GM12878 (cell line): ENCODE measurements around the gene ST7. TPM values are rescaled to one million over a fixed set of nuclear protein-coding genes. Genes with fewer than 3 reads are reported as not detected.

ENCODE experiments used
- E2F4 ChIP-seq: IDR thresholded peaks from 2 replicates; pipeline ENCODE4 v1.6.1; 2012; ENCODE audit warnings: low read depth, low read length, improper control_type of control experiment
- E2F8 ChIP-seq: fragments of 450-650 bp; IDR thresholded peaks from 2 replicates; pipeline ENCODE4 v1.6.1; 2018; ENCODE audit warnings: mild to moderate bottlenecking, low read depth, moderate library complexity; ENCODE audit not compliant: partially characterized antibody
- GABPA ChIP-seq: IDR thresholded peaks from 2 replicates; pipeline ENCODE4 v1.6.1; 2014; ENCODE audit warnings: antibody characterized with exemption, low read depth, mild to moderate bottlenecking, inconsistent platforms
- GATAD2B ChIP-seq: fragments of 450-650 bp; conservative IDR thresholded peaks from 2 replicates; pipeline ENCODE4 v1.6.1; 2017; ENCODE audit warnings: low read depth, mild to moderate bottlenecking, moderate library complexity
- HDAC2 ChIP-seq: fragments of 200-600 bp; sonication (generic); IDR thresholded peaks from 2 replicates; pipeline ENCODE4 v1.6.1; 2017
- HSF1 ChIP-seq: fragments of 150-350 bp; IDR thresholded peaks from 2 replicates; pipeline ENCODE4 v1.6.1; 2014; ENCODE audit warnings: mild to moderate bottlenecking, low read depth, low read length
- JUNB ChIP-seq: IDR thresholded peaks from 2 replicates; pipeline ENCODE4 v1.6.1; 2016; ENCODE audit warnings: antibody characterized with exemption, mild to moderate bottlenecking
- MAX ChIP-seq: IDR thresholded peaks from 2 replicates; pipeline ENCODE4 v1.6.1; 2012; ENCODE audit warnings: low read depth, low read length, improper control_type of control experiment
- MEF2A ChIP-seq: IDR thresholded peaks from 2 replicates; pipeline ENCODE4 v1.6.1; 2011; ENCODE audit warnings: low read depth, mild to moderate bottlenecking, low read length, moderate library complexity; ENCODE audit not compliant: insufficient read depth
- NFIC ChIP-seq: IDR thresholded peaks from 2 replicates; pipeline ENCODE4 v1.6.1; 2012; ENCODE audit warnings: low read depth, mild to moderate bottlenecking, inconsistent platforms, low read length, moderate library complexity
- NKRF ChIP-seq: fragments of 450-650 bp; conservative IDR thresholded peaks from 2 replicates; pipeline ENCODE4 v1.6.1; 2017; ENCODE audit warnings: mild to moderate bottlenecking, moderate library complexity
- NRF1 ChIP-seq: conservative IDR thresholded peaks from 2 replicates; pipeline ENCODE4 v1.6.1; 2011; ENCODE audit warnings: mild to moderate bottlenecking, low read depth, low read length, improper control_type of control experiment
- POLR2AphosphoS2 ChIP-seq: IDR thresholded peaks from 2 replicates; pipeline ENCODE4 v1.6.1; 2011; ENCODE audit warnings: low read depth, mild to moderate bottlenecking, low read length, improper control_type of control experiment, moderate library complexity
- RB1 ChIP-seq: fragments of 450-650 bp; formaldehyde crosslinking; IDR thresholded peaks from 2 replicates; pipeline ENCODE4 v1.6.1; 2017; ENCODE audit warnings: mild to moderate bottlenecking, borderline replicate concordance
- STAT1 ChIP-seq: fragments of 450-650 bp; conservative IDR thresholded peaks from 2 replicates; pipeline ENCODE4 v1.6.1; 2014; ENCODE audit warnings: antibody characterized with exemption, mild to moderate bottlenecking
- TAF1 ChIP-seq: IDR thresholded peaks from 2 replicates; pipeline ENCODE4 v1.6.1; 2011; ENCODE audit warnings: mild to moderate bottlenecking, low read depth, low read length, borderline replicate concordance
- TARDBP ChIP-seq: IDR thresholded peaks from 2 replicates; pipeline ENCODE4 v1.6.1; 2016; ENCODE audit warnings: borderline replicate concordance
- WRNIP1 ChIP-seq: IDR thresholded peaks from 2 replicates; pipeline ENCODE4 v1.6.1; 2011; ENCODE audit warnings: low read depth, low read length, improper control_type of control experiment, borderline replicate concordance
- ZNF592 ChIP-seq: fragments of 450-650 bp; IDR thresholded peaks from 2 replicates; pipeline ENCODE4 v1.6.1; 2017; ENCODE audit warnings: mild to moderate bottlenecking, moderate library complexity
- ZSCAN29 ChIP-seq: fragments of 450-650 bp; IDR thresholded peaks from 2 replicates; pipeline ENCODE4 v1.6.1; 2017; ENCODE audit warnings: mild to moderate bottlenecking, moderate library complexity
- polyA plus RNA-seq, 11 experiments: library from polyadenylated mRNA; depleted of rRNA in 4 of 11; unstranded in 6 of 11; stranded (reverse) in 5 of 11; fragments of >200 nt; fragmentation: Nextera tagmentation in 4 of 11; fragmentation: Illumina TruSeq in 1 of 11; extraction: Ambion mirVana in 4 of 11; extraction: Trizol in 1 of 11; gene quantifications; 1 replicate in 1 of 11; 2 replicates in 10 of 11; pipeline versions ENCODE4 v1.2.1 to v1.2.3, GENCODE V29; 2011 to 2016; ENCODE audit warnings: inconsistent platforms in 2 of 11, missing spikeins in 2 of 11, low read depth in 1 of 11
- total RNA-seq, 4 experiments: library from RNA; depleted of rRNA in 3 of 4; stranded (reverse); fragments of >200 nt in 3 of 4; fragmentation: Illumina TruSeq in 1 of 4; extraction: Trizol in 1 of 4; gene quantifications; 2 replicates each; pipeline versions ENCODE4 v1.2.1 to v1.2.3, GENCODE V29; 2013 to 2021

Gene ST7
- total and polyA plus RNA-seq, 10 of the 15 experiments (the other 5 are each of a cell fraction or from before 2014, with no cell fraction given) = 27.7 to 76.4 (median 53.6) TPM

- TF ChIP-seq HSF1 (no peak), ZSCAN29 (no peak), E2F4 (no peak), MAX (no peak), NFIC (peak; percentile 62; the same call in 1 of the 2 replicates), TAF1 (no peak), GATAD2B (no peak), NKRF (no peak), E2F8 (no peak), HDAC2 (no peak), GABPA (no peak), ZNF592 (no peak), STAT1 (no peak), JUNB (no peak), TARDBP (no peak), NRF1 (no peak), WRNIP1 (no peak), RB1 (no peak), MEF2A (0 out of 2 replicates have a peak, but pooled peaks have one; percentile 12), POLR2AphosphoS2 (no peak)
Measured at GRCh38 chr7:117247809-117248208, 294.5 kb downstream of the ST7 start (continued).
